HUES6 (cell line): ENCODE measurements around the gene CD4.
A peak's percentile ranks its signal among the peaks of the same experiment; 100 is the strongest.

ENCODE experiments used
- H3K27ac ChIP-seq: 2 replicates; pipeline ENCODE4 v1.7.0; 2013; ENCODE audit warnings: low read depth, mild to moderate bottlenecking, low read length, inconsistent platforms
- H3K27me3 ChIP-seq: 2 replicates; pipeline ENCODE4 v1.6.1; 2013; ENCODE audit warnings: low read length; ENCODE audit not compliant: control insufficient read depth, insufficient read depth
- H3K36me3 ChIP-seq: 2 replicates; pipeline ENCODE4 v1.6.1; 2013; ENCODE audit warnings: low read length; ENCODE audit not compliant: control insufficient read depth, insufficient read depth
- H3K4me1 ChIP-seq: 2 replicates; pipeline ENCODE4 v1.6.1; 2013; ENCODE audit warnings: low read length; ENCODE audit not compliant: control insufficient read depth, insufficient read depth
- H3K4me3 ChIP-seq: 2 replicates; pipeline ENCODE4 v1.5.1; 2013; ENCODE audit warnings: low read depth, low read length
- H3K9ac ChIP-seq: one replicate; pipeline ENCODE4 v1.6.1; 2013; ENCODE audit warnings: mild to moderate bottlenecking, low read length
- H3K9me3 ChIP-seq: 2 replicates; pipeline ENCODE4 v1.6.1; 2013; ENCODE audit warnings: low read depth, low read length; ENCODE audit not compliant: control insufficient read depth, insufficient read depth

Gene CD4

DNA sequence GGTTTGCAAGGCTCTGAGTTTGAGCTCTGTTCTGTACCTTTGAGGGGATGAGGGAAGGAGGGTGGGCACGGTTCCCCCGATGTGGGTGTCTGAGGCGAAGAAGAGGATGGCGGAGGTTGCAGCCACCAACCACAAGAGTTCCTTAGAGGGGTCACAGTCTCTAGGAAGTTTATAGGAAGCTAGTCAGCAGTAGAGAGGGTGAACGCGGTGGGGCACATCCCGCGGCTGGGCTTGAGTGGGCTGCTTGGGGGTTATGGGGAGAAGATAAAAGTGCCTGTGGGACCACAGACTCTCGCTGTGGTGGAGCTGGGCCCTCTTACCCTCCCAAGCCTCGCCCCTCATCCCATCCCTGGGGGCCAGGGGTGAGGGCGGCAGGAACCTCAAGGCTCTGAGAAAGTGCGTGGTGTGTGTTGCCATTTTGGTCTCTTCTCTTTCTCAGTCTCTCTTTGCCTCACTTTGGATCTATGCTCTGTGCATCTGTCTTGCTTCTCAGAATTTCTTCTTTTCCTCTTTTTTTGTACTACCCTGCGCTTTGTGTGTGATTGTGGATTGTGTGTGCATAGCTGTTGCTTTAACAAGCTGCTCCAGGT is 2.7 kb downstream of the CD4 start:
- H3K27me3 ChIP-seq, result no peaks in the 10 kb centered on the region
- no peaks in the 10 kb centered on the region for H3K36me3 ChIP-seq
- H3K9me3 ChIP-seq, result no peaks in the 10 kb centered on the region
- no peak overlapping the region for H3K27ac ChIP-seq
- H3K9ac ChIP-seq, result no peak overlapping the region
- H3K4me3 ChIP-seq, result no peak overlapping the region
- peaks cover 26% of the 10 kb centered on the region for H3K4me1 ChIP-seq

DNA sequence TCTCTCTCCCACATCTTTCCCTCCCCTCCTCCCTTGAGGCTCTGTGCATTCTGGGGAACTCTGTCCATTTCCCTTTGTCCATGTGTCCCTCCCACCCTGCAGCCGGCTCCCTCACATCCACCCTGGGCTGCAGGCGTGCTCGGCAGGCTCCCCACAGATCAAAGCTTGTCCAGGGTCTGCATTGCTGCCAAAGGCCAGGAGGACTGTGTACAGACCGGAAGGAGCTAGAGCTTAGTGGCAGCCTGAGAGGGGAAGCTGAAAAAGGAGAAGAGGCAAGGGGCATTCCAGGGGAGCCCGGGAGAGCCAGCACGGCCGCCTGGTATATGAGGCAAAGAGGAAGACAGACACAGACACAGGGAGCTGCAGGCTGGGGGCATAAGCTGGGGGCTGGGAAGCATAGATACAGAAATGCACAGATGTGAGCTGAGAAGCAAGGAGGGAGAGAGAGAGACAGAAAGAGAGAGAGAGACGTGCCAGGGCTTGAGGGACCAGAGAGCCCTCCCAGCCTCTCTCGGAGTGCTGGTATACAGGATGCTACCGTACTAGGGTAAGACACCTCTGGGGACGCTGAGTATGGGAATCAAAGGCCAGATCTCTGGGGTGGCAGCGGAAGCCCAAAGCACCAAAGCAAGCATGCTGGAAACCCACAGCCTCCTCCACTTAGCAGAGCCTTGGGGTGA is 3.3 kb downstream of the CD4 start:
- H3K27ac ChIP-seq, result no peak overlapping the region
- H3K4me3 ChIP-seq, result no peak overlapping the region
- no peaks in the 10 kb centered on the region for H3K9me3 ChIP-seq
- no peaks in the 10 kb centered on the region for H3K36me3 ChIP-seq
- H3K4me1 ChIP-seq, result peaks cover 23% of the 10 kb centered on the region
- no peaks in the 10 kb centered on the region for H3K27me3 ChIP-seq
- no peak overlapping the region for H3K9ac ChIP-seq

DNA sequence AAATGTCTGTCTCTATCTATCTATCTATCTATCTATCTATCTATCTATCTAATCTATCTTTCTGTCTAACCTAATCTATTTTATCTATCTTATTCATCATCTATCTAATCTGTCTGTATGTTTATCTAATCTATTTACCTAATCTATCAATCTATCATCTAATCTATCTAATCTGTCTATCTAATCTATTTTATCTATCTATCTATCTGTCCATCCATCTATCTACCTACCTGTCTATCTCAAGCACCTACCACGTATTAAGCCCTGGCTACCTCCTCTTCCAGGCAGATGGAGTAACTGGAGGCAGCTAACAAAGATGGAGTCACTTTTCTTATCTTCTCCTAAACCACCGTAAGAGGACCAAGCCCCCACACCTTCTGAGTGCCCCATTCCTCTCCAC is 5.8 kb downstream of the CD4 start:
- no peaks in the 10 kb centered on the region for H3K36me3 ChIP-seq
- H3K27ac ChIP-seq, result no peak overlapping the region
- H3K4me3 ChIP-seq, result no peak overlapping the region
- H3K4me1 ChIP-seq, result peaks cover 15% of the 10 kb centered on the region; the same call in 1 of the 2 replicates
- H3K9ac ChIP-seq, result peak overlapping the region; percentile 29
- H3K9me3 ChIP-seq, result no peaks in the 10 kb centered on the region
- H3K27me3 ChIP-seq, result no peaks in the 10 kb centered on the region

DNA sequence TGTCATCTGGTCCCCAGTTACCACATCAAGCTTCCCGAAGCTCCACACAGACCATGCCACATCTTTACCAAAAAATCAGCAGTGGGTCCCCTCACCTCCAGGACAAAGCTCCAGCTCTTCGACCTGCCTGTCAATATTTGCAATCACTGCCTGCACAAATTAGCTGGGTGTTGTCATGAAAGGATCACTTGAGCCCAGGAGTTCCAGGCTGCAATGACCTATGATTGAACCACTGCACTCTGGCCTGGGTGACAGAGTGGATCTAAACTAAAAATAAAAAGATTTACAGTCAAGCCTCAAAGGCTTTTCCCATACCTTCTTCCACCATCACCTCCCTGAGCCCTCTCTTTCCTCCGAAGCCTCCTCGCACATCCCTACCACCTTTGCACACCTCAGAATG is 7.2 kb downstream of the CD4 start:
- Histone ChIP-seq H3K27me3 (no peaks in the 10 kb centered on the region), H3K9ac (no peak overlapping the region), H3K36me3 (no peaks in the 10 kb centered on the region), H3K4me3 (no peak overlapping the region), H3K9me3 (no peaks in the 10 kb centered on the region), H3K27ac (no peak overlapping the region), H3K4me1 (peaks cover 15% of the 10 kb centered on the region; the same call in 1 of the 2 replicates)

DNA sequence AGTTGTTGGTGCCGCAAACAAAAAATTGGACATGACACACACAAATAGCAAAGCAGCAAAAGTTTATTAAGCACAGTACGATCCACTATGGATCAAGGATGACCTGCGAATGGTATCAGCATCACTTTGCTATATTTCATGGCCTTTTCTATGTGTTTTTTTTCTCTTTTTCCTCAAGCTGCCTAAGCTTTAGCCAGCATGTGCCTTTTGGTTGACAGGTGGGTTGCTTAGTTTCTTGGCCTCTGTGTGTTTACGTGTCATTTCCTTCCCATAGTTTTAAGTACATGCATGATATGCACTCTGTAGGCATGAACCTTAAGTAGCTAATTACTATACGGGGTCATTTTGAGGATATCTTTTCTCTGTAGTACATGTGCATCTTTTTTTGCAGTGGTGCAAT is 9.8 kb downstream of the CD4 start:
- no peak overlapping the region for H3K4me3 ChIP-seq
- H3K9ac ChIP-seq, result no peak overlapping the region
- H3K27me3 ChIP-seq, result no peaks in the 10 kb centered on the region
- no peaks in the 10 kb centered on the region for H3K36me3 ChIP-seq
- no peak overlapping the region for H3K27ac ChIP-seq
- peaks cover 6% of the 10 kb centered on the region; the same call in 1 of the 2 replicates for H3K4me1 ChIP-seq
- no peaks in the 10 kb centered on the region for H3K9me3 ChIP-seq

DNA sequence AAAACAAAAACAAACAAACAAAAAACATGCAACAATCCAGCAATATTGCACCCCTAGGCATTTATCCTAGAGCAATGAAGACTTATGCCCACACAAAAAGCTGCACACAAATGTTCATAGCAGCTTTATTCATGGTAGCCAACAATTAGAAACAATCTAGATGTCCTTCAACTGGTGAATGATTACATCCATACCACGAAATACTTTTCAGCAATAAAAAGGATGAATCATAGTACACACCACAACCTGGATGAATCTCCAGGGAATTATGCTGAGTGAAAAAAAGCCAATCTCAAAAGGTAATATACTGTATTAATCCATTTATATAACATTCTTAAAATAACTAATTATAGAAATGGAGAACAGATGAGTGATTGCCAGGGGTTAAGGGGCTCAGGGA is 17.8 kb downstream of the CD4 start:
- no peaks in the 10 kb centered on the region for H3K27me3 ChIP-seq
- H3K36me3 ChIP-seq, result no peaks in the 10 kb centered on the region
- no peak overlapping the region for H3K27ac ChIP-seq
- no peak overlapping the region for H3K4me3 ChIP-seq
- H3K9me3 ChIP-seq, result no peaks in the 10 kb centered on the region
- no peak overlapping the region for H3K9ac ChIP-seq
- peaks cover 17% of the 10 kb centered on the region for H3K4me1 ChIP-seq

DNA sequence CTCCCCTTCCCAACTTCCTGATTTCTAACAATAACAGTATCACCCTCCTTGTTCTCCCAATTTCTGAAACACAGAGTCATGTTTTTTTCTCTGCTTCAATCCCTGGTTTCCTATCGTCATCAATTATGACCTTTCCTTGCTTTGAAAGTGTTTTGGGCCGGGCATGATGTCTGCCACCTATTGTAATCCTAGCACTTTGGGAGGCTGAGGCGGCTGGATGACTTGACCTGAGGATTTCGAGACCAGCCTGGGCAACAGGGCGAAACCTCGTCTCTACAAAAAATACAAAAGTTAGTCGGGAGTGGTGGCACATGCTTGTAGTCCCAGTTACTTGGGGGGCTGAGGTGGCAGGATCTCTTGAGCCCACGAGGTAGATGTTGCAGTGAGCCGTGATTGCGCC is 19.7 kb downstream of the CD4 start:
- no peaks in the 10 kb centered on the region for H3K9me3 ChIP-seq
- no peak overlapping the region for H3K9ac ChIP-seq
- no peaks in the 10 kb centered on the region for H3K27me3 ChIP-seq
- peaks cover 17% of the 10 kb centered on the region for H3K4me1 ChIP-seq
- H3K27ac ChIP-seq, result no peak overlapping the region
- no peak overlapping the region for H3K4me3 ChIP-seq
- no peaks in the 10 kb centered on the region for H3K36me3 ChIP-seq

DNA sequence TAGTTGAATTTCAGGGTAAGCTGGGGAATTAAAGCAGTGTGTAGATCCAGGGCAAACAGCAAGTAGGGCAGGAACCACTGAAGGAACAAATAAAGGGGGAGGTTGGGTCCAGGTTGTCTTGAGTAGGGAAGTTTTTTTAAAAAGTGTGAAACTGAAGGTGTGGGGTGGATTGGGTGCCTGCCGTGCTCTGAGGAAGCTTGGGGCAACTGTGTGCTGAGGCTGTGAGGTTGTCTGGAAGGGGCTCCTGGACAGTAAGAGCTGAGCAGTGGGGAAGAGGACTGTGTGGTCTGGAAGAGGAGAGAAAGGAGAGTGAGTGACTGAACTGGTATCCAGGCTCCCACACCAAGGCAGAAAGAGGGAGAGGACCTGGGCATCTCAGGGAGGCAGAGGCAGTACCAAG is 21.4 kb downstream of the CD4 start:
- Histone ChIP-seq H3K36me3 (no peaks in the 10 kb centered on the region), H3K4me1 (peaks cover 17% of the 10 kb centered on the region), H3K9ac (no peak overlapping the region), H3K4me3 (no peak overlapping the region), H3K27ac (no peak overlapping the region), H3K9me3 (no peaks in the 10 kb centered on the region), H3K27me3 (peaks cover 8% of the 10 kb centered on the region; the same call in 1 of the 2 replicates)

DNA sequence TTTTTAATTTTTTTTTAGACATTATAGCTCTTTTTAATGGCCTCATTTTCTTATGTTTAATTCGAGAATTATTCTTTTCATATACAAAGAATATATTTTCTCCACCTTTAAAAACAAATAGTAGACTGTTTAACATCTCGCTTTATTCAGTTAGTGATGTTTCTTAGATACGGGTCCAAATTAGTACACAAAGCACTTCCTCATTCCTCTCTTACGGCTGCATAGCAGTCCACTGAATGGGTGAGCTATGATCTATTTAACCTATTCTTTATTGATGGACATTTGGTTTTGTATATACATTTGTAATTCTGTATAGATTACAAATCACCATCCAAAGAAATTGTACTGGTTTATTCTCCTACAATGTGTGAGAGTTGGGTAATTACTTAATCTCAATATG is 24.0 kb downstream of the CD4 start:
- Histone ChIP-seq H3K36me3 (no peaks in the 10 kb centered on the region), H3K9ac (no peak overlapping the region), H3K9me3 (no peaks in the 10 kb centered on the region), H3K27me3 (peaks cover 8% of the 10 kb centered on the region; the same call in 1 of the 2 replicates), H3K4me3 (no peak overlapping the region), H3K27ac (no peak overlapping the region), H3K4me1 (peaks cover 22% of the 10 kb centered on the region)

DNA sequence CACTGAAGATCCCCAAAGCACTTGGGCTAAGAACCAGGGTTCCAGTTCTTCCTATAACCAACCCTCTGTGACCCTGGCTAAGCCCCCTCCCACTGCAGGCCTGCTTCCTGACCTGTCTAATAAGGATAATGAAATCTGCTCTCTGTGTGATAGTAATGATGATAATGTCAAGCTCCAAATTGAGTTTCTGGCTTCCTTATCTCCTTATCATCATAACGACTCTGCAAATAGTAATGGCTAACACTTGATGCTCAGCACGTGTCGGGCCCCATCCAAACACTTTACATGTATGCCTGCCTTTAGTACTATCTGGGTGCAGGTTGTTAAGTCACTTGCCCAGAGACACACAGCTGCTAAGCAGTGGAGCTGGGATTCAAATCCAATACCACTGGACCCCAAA is 27.3 kb downstream of the CD4 start:
- peaks cover 31% of the 10 kb centered on the region for H3K4me1 ChIP-seq
- H3K27ac ChIP-seq, result no peak overlapping the region
- no peaks in the 10 kb centered on the region for H3K36me3 ChIP-seq
- no peak overlapping the region for H3K4me3 ChIP-seq
- H3K9ac ChIP-seq, result no peak overlapping the region
- peaks cover 21% of the 10 kb centered on the region for H3K27me3 ChIP-seq
- H3K9me3 ChIP-seq, result no peaks in the 10 kb centered on the region

DNA sequence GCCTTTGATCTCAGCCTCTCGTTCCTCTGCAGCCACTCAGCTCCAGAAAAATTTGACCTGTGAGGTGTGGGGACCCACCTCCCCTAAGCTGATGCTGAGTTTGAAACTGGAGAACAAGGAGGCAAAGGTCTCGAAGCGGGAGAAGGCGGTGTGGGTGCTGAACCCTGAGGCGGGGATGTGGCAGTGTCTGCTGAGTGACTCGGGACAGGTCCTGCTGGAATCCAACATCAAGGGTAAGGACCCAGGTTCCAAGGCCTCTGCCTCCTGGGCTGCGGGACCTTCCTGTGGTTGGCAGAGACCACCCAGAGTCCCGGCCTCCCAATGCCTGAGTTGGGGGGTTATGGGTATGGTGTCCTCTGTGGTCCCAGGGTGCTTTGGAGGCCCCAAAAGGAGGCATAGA is 27.8 kb downstream of the CD4 start:
- Histone ChIP-seq H3K27me3 (peaks cover 24% of the 10 kb centered on the region), H3K27ac (no peak overlapping the region), H3K4me1 (peaks cover 33% of the 10 kb centered on the region), H3K9ac (no peak overlapping the region), H3K36me3 (no peaks in the 10 kb centered on the region), H3K4me3 (no peak overlapping the region), H3K9me3 (no peaks in the 10 kb centered on the region)
